Osteocyte (in vitro differentiated cells): ENCODE measurements around the gene IGSF3. TPM values are rescaled to one million over a fixed set of nuclear protein-coding genes. Genes with fewer than 3 reads are reported as not detected.
"Not testable (repeated sequence)": the region's sequence is repeated elsewhere in the genome, so short reads cannot be mapped to it uniquely, and the experiment has no call there.

Source experiments
- DNase-seq: peaks from one replicate; pipeline ENCODE4 v3.0.0; 2021; ENCODE audit warnings: mixed read lengths; ENCODE audit not compliant: unreplicated experiment; ENCODE audit errors: extremely low spot score
- H3K27ac Mint-ChIP-seq: one replicate; pipeline ENCODE4 v1.8.0; 2021; ENCODE audit warnings: mild to moderate bottlenecking, mixed read lengths; ENCODE audit not compliant: unreplicated experiment
- H3K27me3 Mint-ChIP-seq: one replicate; pipeline ENCODE4 v1.8.0; 2021; ENCODE audit warnings: mixed read lengths; ENCODE audit not compliant: unreplicated experiment
- H3K36me3 Mint-ChIP-seq: one replicate; pipeline ENCODE4 v1.8.0; 2021; ENCODE audit warnings: mixed read lengths; ENCODE audit not compliant: unreplicated experiment
- H3K4me1 Mint-ChIP-seq: one replicate; pipeline ENCODE4 v1.8.0; 2021; ENCODE audit warnings: mixed read lengths; ENCODE audit not compliant: unreplicated experiment
- H3K4me3 Mint-ChIP-seq: one replicate; pipeline ENCODE4 v1.8.0; 2021; ENCODE audit warnings: mild to moderate bottlenecking, moderate library complexity, mixed read lengths; ENCODE audit not compliant: unreplicated experiment
- H3K9me3 Mint-ChIP-seq: one replicate; pipeline ENCODE4 v1.8.0; 2021; ENCODE audit warnings: mixed read lengths; ENCODE audit not compliant: unreplicated experiment
- CTCF ChIP-seq: fragments of 200-600 bp; sonication (generic); IDR thresholded peaks from 2 replicates; pipeline ENCODE4 v1.5.0; 2021; ENCODE audit warnings: antibody characterized with exemption, mild to moderate bottlenecking, moderate library complexity
- total RNA-seq: library from RNA; stranded (reverse); gene quantifications from 2 replicates; pipeline ENCODE4 v1.2.1, GENCODE V29; 2021

Gene IGSF3
- total RNA-seq, 1 donor from 2014 or later = 43.2 TPM

GRCh38 chr1:116568662-116569380, 98.7 kb downstream of the IGSF3 start:
- Mint-ChIP-seq H3K27ac (peak overlapping the region; percentile 44), H3K36me3 (peaks cover 2% of the 10 kb centered on the region), H3K27me3 (no peaks in the 10 kb centered on the region), H3K9me3 (peaks cover 6% of the 10 kb centered on the region), H3K4me3 (peak overlapping the region; percentile 54), H3K4me1 (peaks cover 27% of the 10 kb centered on the region)
- no peak for TF ChIP-seq CTCF
- no peak for DNase-seq

- no peak overlapping the region for H3K4me3 Mint-ChIP-seq
- peaks cover 7% of the 10 kb centered on the region for H3K9me3 Mint-ChIP-seq
- H3K27me3 Mint-ChIP-seq = no peaks in the 10 kb centered on the region
- H3K4me1 Mint-ChIP-seq = peaks cover 27% of the 10 kb centered on the region
- H3K36me3 Mint-ChIP-seq = peaks cover 2% of the 10 kb centered on the region
- H3K27ac Mint-ChIP-seq = no peak overlapping the region
- no peak for DNase-seq
- TF ChIP-seq CTCF = no peak
Observed at GRCh38 chr1:116567790-116568661, 99.5 kb downstream of the IGSF3 start.

DNA sequence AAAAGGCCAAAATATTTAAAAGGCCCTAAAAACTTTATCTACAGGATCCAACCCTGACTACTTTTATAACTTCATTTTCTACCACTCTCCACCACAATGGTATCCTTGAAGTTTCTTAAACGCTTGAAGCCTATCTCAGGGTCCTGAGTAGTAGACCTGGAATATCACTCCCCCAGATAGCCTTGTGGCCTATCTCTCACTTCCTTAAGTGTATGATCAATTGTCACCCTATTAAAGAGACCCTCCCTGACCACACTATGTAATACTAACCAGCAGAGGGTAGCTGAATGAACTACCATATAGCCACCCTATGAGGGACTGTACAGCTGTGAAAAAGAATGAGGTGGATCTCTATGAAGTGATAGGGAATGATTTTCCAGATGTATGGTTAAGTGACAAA, 102.3 kb downstream of the IGSF3 start:
- no peak for DNase-seq
- Mint-ChIP-seq H3K36me3 (peaks cover 4% of the 10 kb centered on the region), H3K4me3 (no peak overlapping the region), H3K9me3 (peaks cover 7% of the 10 kb centered on the region), H3K4me1 (peaks cover 21% of the 10 kb centered on the region), H3K27me3 (no peaks in the 10 kb centered on the region), H3K27ac (no peak overlapping the region)
- no peak for TF ChIP-seq CTCF

DNA sequence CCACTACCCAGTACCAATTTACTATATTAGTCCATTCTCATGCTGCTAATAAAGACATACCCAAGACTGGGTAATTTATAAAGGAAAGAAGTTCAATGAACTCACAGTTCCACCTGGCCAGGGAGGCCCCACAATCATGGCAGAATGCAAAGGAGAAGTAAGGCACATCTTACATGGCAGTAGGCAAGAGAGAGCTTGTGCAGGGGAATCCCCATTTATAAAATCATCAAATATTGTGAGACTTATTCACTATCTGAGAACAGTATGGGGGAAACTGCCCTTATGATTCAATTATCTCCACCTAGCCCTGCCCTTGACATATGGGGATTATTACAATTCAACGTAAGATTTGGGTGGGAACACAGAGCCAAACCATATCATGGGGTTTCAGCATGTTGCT, 103.1 kb downstream of the IGSF3 start:
- H3K9me3 Mint-ChIP-seq = peaks cover 7% of the 10 kb centered on the region
- TF ChIP-seq CTCF = no peak

DNA sequence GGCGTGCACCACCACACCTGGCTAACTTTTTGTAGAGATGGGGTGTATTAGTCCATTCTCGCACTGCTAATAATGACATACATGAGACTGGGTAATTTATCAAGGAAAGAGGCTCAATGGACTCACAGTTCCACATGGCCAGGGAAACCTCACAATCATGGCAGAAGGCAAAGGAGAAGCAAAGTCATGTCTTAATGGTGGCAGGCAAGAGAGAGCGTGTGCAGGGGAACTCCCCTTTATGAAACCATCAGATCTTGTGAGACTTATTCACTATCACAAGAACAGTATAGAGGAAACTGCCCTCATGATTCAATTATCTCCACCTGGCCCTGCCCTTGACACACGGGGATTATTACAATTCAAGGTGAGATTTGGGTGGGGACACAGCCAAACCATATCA, 105.1 kb downstream of the IGSF3 start:
- not testable (repeated sequence) for H3K9me3 Mint-ChIP-seq, H3K27ac Mint-ChIP-seq, H3K4me3 Mint-ChIP-seq, H3K4me1 Mint-ChIP-seq, H3K27me3 Mint-ChIP-seq, DNase-seq, H3K36me3 Mint-ChIP-seq

More for the DNA sequence above, 103.1 kb downstream of the IGSF3 start:
- H3K27ac Mint-ChIP-seq = no peak overlapping the region
- H3K36me3 Mint-ChIP-seq = peaks cover 4% of the 10 kb centered on the region
- H3K27me3 Mint-ChIP-seq = no peaks in the 10 kb centered on the region
- H3K4me1 Mint-ChIP-seq = peaks cover 14% of the 10 kb centered on the region
- no peak overlapping the region for H3K4me3 Mint-ChIP-seq
- DNase-seq = no peak
